Esophagus squamous epithelium (tissue), 4 donors: ENCODE results near the gene TUT1.

Experiments used
- POLR2A ChIP-seq, 4 donors: fragments of 450-650 bp; IDR thresholded peaks; one replicate each; pipeline ENCODE4 v1.6.1; 2017; ENCODE audit warnings: antibody characterized with exemption in 4 of 4, mild to moderate bottlenecking in 4 of 4, moderate library complexity in 3 of 4
- TF ChIP-seq, protein P1 (sequence below), 6 experiments: fragments of 450-650 bp in 4 of 6; fragments of 200-600 bp in 2 of 6; sonication (generic) in 2 of 6; IDR thresholded peaks; one replicate each; pipeline ENCODE4 v1.5.1; 2016 to 2019; ENCODE audit warnings: antibody characterized with exemption in 6 of 6, mild to moderate bottlenecking in 4 of 6, moderate library complexity in 4 of 6

GRCh38 chr11:62566247-62566646 lies 25.1 kb downstream of the TUT1 start:
- TF ChIP-seq, protein P1, sequence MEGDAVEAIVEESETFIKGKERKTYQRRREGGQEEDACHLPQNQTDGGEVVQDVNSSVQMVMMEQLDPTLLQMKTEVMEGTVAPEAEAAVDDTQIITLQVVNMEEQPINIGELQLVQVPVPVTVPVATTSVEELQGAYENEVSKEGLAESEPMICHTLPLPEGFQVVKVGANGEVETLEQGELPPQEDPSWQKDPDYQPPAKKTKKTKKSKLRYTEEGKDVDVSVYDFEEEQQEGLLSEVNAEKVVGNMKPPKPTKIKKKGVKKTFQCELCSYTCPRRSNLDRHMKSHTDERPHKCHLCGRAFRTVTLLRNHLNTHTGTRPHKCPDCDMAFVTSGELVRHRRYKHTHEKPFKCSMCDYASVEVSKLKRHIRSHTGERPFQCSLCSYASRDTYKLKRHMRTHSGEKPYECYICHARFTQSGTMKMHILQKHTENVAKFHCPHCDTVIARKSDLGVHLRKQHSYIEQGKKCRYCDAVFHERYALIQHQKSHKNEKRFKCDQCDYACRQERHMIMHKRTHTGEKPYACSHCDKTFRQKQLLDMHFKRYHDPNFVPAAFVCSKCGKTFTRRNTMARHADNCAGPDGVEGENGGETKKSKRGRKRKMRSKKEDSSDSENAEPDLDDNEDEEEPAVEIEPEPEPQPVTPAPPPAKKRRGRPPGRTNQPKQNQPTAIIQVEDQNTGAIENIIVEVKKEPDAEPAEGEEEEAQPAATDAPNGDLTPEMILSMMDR (IDR thresholded peaks at IDR 0.05), result no peak
- no peak for TF ChIP-seq POLR2A (IDR thresholded peaks at IDR 0.05)
